SW480 (cell line): ENCODE measurements around the gene MXRA8.
"Not testable (repeated sequence)": the region's sequence is repeated elsewhere in the genome, so short reads cannot be mapped to it uniquely, and the experiment has no call there.

Experiments
- DNase-seq: peaks from one replicate; pipeline ENCODE4 v3.0.0-alpha.2; 2016; ENCODE audit warnings: low spot score

MXRA8 gene

GRCh38 chr1:1393014-1393413 is 34.7 kb upstream of the MXRA8 start:
- DNase-seq, result no peak

- no peak for DNase-seq
Measured at GRCh38 chr1:1391225-1391624, 32.9 kb upstream of the MXRA8 start.

GRCh38 chr1:1390675-1391074 is 32.3 kb upstream of the MXRA8 start:
- DNase-seq, result no peak

- no peak for DNase-seq
Measured at GRCh38 chr1:1388078-1388472, 29.7 kb upstream of the MXRA8 start.

- DNase-seq, result no peak
Measured at GRCh38 chr1:1387098-1388077, 29.0 kb upstream of the MXRA8 start.

- no peak for DNase-seq
Measured at GRCh38 chr1:1385931-1386330, 27.6 kb upstream of the MXRA8 start.

- DNase-seq, result not testable (repeated sequence)
Measured at GRCh38 chr1:1385339-1385738, 27.0 kb upstream of the MXRA8 start.

GRCh38 chr1:1381294-1381693 is 22.9 kb upstream of the MXRA8 start:
- DNase-seq, result no peak

GRCh38 chr1:1380860-1381259 is 22.5 kb upstream of the MXRA8 start:
- DNase-seq, result no peak

GRCh38 chr1:1377540-1378205 is 19.3 kb upstream of the MXRA8 start:
- DNase-seq, result no peak

GRCh38 chr1:1376551-1377226 is 18.3 kb upstream of the MXRA8 start:
- no peak for DNase-seq

GRCh38 chr1:1374929-1375662 is 16.7 kb upstream of the MXRA8 start, which contains the start of gene AURKAIP1:
AURKAIP1 (minus strand) TSS chr1:1375207; CDS start chr1:1374756, 451 bp downstream.
- DNase-seq, result peak; percentile 99

- DNase-seq, result no peak
Measured at GRCh38 chr1:1374589-1374928, 16.2 kb upstream of the MXRA8 start.

GRCh38 chr1:1373815-1374588 is 15.6 kb upstream of the MXRA8 start:
- DNase-seq, result no peak

- no peak for DNase-seq
Measured at GRCh38 chr1:1373051-1373814, 14.9 kb upstream of the MXRA8 start.

- peak; percentile 57 for DNase-seq
Measured at GRCh38 chr1:1371746-1372711, 13.7 kb upstream of the MXRA8 start.

- no peak for DNase-seq
Measured at GRCh38 chr1:1371364-1371745, 13.0 kb upstream of the MXRA8 start.

- DNase-seq, result no peak
Measured at GRCh38 chr1:1370771-1371300, 12.5 kb upstream of the MXRA8 start.

GRCh38 chr1:1370094-1370493 is 11.7 kb upstream of the MXRA8 start:
- not testable (repeated sequence) for DNase-seq
